GM19238 (cell line): ENCODE measurements around the gene CMAS.
"Not testable (repeated sequence)": the region's sequence is repeated elsewhere in the genome, so short reads cannot be mapped to it uniquely, and the experiment has no call there.

ENCODE experiments used
- DNase-seq: peaks from one replicate; pipeline ENCODE4 v3.0.0; 2011; ENCODE audit warnings: low spot score; ENCODE audit not compliant: insufficient read length

The CMAS gene

GRCh38 chr12:22046090-22046967, at the start of gene CMAS:
Gene CMAS (plus strand): TSS chr12:22046218. CDS start chr12:22046304, 86 bp downstream.
- peak; percentile 73 for DNase-seq

- DNase-seq: no peak
These were observed 47.7 kb upstream of the CMAS start for GRCh38 chr12:21998295-21998694.

GRCh38 chr12:21998782-21999181, 47.2 kb upstream of the CMAS start:
- DNase-seq: no peak

- no peak for DNase-seq
These were observed 43.6 kb upstream of the CMAS start for GRCh38 chr12:22002430-22002829.

GRCh38 chr12:22007794-22008193, 38.2 kb upstream of the CMAS start:
- not testable (repeated sequence) for DNase-seq

GRCh38 chr12:22008196-22008595, 37.8 kb upstream of the CMAS start:
- DNase-seq: no peak

- DNase-seq: no peak
These were observed 31.8 kb upstream of the CMAS start for GRCh38 chr12:22014041-22014782.

GRCh38 chr12:22014783-22015144, 31.3 kb upstream of the CMAS start:
- DNase-seq: no peak

GRCh38 chr12:22016982-22017381, 29.0 kb upstream of the CMAS start:
- no peak for DNase-seq

GRCh38 chr12:22018860-22019259, 27.2 kb upstream of the CMAS start:
- no peak for DNase-seq

- DNase-seq: not testable (repeated sequence)
These were observed 22.5 kb upstream of the CMAS start for GRCh38 chr12:22023489-22023888.

- DNase-seq: no peak
These were observed 16.5 kb upstream of the CMAS start for GRCh38 chr12:22029491-22029890.

- DNase-seq: no peak
These were observed 16.0 kb upstream of the CMAS start for GRCh38 chr12:22029991-22030390.

- DNase-seq: no peak
These were observed 13.3 kb upstream of the CMAS start for GRCh38 chr12:22032732-22033131.

GRCh38 chr12:22034709-22035506, 11.1 kb upstream of the CMAS start:
- DNase-seq: no peak

GRCh38 chr12:22037947-22038346, 8.1 kb upstream of the CMAS start:
- DNase-seq: no peak

GRCh38 chr12:22038734-22039133, 7.3 kb upstream of the CMAS start:
- no peak for DNase-seq

GRCh38 chr12:22039361-22039760, 6.7 kb upstream of the CMAS start:
- DNase-seq: no peak

GRCh38 chr12:22042976-22043669, 2.9 kb upstream of the CMAS start:
- DNase-seq: no peak

- DNase-seq: no peak
These were observed 2.1 kb upstream of the CMAS start for GRCh38 chr12:22043943-22044342.

GRCh38 chr12:22044391-22044790, 1.6 kb upstream of the CMAS start:
- DNase-seq: no peak
